Effector CD8-positive, alpha-beta T cell (primary cell): Measurements from ENCODE around the gene ST3GAL6.

Source experiments
- DNase-seq: peaks from one replicate; lab custom pipeline; 2025; lab: John Stamatoyannopoulos, UW
- total RNA-seq, 4 experiments: gene quantifications; one replicate each; lab custom pipeline; 2026; lab: John Stamatoyannopoulos, UW

The ST3GAL6 gene, protein sequence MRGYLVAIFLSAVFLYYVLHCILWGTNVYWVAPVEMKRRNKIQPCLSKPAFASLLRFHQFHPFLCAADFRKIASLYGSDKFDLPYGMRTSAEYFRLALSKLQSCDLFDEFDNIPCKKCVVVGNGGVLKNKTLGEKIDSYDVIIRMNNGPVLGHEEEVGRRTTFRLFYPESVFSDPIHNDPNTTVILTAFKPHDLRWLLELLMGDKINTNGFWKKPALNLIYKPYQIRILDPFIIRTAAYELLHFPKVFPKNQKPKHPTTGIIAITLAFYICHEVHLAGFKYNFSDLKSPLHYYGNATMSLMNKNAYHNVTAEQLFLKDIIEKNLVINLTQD
- total RNA-seq = 0 reads per million in 4 experiments

DNA sequence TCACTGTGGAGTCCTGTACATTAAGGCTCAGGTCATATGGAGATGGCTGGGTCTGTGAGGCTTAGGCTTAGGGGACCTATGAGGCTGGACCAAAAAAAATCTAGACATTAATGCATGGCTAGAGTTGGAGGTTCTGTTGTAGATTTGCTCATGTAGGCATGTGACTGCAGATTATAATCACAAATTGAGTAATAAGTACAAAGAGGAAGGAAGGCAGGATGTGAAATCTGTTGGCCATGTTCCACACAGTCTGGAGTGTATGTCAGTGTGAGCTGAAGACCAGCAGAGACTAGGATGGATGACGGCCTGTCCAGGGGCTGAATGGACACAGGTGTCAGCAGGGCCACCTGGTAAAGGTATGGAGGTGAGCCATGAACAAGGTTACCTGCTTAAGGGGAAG is at the start of gene ST3GAL6:
Gene ST3GAL6, plus strand, starts transcription at position 265 of the 400 bp plus-strand sequence. CDS start 5,101 bp downstream, outside the sequence.
- no peak for DNase-seq

DNA sequence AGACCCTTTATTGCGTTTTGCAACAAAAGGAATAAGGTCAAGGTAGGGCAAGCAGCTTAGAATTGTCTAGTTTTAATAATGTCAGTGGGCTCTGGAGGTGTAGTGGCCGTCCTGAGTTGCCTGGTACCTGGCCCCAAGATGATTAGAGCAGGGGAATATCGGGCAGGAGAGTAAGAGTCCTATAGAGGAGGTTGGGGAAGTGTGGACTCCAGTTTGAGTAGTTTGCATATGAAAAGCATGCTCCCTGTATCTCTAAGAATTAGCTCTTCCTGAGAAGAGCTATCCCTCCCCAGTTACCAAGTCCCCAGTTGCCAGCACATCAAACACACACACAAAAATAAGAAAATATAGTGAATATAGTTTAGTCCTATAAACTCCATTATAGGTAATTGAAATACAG is 49.2 kb upstream of the ST3GAL6 start:
- no peak for DNase-seq

DNA sequence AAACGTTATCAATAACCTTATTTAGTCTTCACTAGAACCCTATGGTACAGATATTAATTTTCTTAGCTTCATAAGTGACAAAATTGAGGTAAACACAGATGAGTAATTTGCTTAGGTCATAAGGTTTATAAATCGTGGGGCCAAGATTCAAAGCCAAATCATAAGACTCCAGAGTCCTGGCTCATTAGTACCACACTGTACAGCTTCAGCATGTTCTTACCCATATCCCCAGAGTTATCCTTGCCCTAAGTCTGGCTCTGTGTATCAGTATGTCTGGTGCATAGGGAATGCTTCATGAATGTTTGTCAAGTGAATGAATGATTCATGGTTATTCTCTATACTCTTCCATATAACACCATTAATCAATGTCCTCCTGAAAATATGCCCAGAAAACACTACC is 45.6 kb upstream of the ST3GAL6 start:
- DNase-seq = no peak

DNA sequence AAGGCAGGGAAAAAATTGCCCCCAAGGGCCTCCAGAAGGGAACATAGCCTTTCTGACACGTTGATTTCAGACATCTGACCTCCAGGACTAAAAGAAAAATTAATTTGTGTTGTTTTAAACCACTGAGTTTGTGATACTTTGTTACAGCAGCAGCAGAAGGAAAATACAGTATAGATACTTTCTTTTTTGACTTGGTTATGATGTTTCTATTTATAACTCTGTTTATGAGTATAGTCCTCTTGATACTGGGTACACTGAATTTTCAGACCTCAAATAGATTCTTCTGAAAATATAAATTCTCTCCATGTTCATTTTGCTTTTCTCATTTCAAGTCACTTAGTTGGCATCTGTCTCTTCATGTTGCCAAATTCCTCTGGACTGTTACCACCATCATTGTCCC is 44.4 kb upstream of the ST3GAL6 start:
- no peak for DNase-seq

DNA sequence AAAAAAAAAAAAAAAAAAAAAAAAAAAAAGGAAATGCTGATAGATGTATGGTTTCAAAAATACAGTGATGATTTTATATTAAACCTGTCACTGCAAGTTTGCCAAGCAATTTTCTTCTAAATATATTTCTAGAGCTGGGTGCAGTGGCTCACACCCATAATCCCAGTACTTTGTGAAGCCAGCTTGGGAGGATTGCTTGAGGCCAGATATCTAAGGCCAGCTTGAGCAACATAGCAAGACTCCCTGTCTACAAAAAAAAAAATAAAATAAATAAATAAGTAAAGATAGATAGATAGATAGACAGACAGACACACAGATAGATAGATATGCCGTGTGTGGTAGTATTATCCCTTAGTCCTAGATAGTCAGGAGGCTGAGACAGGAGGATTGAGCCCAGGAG is 41.4 kb upstream of the ST3GAL6 start:
- DNase-seq = no peak

DNA sequence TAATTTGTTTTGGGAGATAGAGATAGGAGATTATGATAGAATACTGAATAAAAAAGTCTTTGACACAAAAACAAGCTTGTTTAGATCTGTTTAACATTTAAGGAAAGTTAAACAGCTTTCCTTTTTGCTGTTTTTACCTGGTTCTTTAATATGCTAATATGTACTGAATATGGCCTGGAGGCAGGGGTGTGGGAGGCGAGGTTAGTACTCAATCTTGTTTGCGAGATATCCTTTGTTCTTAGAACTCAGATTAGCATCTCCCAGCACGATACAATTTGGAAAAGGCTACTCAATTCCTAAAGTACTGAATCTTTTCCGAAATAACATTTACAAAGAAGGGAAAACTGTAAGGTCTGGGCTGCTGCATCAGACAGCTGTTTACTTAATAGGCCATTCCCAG is 40.8 kb upstream of the ST3GAL6 start:
- no peak for DNase-seq

DNA sequence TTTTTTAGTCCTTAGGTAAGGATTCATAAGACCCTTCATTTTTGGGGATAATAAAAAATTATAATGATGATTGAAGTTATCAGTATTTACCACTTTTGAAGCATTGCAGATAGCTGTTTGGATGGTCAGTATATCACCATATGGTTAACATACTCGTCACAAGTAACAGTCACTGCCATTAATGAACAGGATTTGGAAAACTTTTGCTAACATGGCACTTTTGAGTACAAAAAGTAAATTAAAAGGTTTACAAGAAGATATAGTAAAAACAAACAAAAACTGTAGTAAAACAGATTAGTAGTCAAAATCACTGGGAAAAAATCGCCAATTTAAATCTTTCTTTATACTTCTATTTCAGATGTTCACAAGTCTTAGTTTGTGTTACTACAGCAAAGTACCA is 37.8 kb upstream of the ST3GAL6 start:
- DNase-seq = no peak

DNA sequence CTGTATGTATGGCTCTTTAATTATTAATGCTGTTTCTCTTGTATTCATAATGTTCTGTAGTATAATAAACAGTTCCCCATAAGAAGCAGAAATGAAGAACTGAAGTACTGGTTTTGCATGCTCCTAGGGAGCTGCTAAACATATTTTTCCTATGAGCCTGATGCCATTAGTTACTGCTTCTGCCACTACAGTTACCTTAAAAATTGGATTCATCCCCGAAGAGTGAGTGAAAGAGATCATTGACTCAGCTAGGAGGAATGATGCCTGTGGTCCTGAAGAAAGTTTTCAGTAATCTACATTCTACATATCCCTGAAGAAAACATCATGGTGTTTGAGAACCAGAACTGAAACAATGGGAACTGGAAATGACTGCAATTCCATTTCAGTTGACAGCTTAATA is 37.1 kb upstream of the ST3GAL6 start:
- DNase-seq = no peak

DNA sequence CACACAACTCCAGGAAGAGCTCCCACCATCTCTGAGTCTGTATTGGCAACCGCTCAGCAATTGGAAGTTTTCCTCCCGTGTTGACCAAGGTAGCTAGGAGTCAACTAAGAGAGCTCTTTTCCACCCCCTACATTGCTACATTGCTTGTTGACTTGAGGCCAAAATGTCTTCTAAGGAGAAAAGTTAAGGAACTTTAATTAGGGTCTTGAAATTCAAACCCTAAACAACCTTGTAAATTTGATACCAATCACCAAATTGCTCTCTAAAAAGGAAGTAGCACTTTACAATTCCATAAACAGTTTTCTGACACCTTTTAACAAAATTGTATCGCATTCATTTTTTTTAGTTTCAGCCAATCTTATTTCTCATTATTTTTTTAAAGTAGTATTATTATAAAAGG is 35.5 kb upstream of the ST3GAL6 start:
- DNase-seq = no peak

DNA sequence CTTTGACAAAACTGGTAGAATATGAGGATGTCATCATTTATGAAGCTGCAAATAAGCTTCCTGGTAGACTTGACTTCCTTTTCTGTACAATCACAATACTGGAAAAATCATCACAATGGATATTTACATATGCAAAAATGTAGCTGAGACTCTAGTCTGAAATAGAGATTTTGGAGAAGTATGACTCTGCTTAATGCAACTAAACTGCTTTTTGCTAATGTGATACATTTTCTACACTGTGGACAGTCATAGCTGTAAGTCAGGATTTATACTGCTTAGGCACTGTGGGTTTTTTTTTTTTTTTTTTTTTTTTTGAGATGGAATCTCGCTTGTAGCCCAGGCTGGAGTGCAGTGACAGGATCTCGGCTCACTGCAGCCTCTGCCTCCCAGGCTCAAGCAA is 34.5 kb upstream of the ST3GAL6 start:
- DNase-seq = no peak

DNA sequence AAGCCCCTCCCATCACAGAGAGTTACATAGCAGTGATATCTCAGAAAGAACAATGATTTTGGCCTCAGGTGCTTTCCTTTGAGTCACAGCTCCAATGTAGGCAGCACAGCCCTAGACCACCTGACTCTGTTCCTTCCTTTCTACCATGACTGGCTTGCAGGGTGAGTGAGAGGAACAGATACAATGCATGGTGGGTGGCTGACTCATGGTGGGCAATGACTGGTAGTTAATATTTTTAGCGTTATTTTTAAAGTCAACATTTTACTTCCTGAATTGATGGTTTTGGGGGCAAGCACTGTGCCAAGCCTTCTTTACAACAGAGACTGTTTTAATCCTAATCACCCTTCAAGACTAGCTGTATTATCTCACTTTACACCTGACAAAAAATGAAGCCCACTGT is 32.8 kb upstream of the ST3GAL6 start:
- DNase-seq = no peak

DNA sequence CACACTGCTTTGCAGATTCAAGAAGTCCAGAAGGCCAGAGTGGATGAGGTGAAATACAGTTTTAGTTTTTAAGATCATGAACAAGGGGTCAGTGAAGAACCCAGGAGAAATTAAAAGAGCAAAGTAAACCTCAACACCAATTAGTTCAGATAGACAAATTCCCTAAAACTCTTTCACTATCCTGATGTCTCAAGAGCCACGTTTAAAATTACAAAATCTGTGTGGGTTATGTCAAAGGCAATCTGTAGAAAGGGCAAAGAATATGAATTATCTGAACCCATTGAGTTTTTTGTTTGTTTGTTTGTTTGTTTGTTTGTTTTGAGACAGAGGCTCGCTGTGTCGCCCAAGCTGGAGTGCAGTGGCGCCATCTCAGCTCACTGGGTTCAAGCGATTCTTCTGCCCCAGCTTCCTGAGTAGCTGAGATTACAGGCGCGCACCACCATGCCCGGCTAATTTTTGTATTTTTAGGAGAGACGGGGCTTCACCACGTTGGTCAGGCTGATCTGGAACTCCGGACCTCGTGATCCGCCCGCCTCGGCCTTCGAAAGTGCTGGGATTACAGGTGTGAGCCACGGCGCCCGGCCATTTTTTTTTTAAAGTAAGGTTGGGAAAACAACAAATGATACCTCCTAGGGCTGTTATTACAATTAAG is 32.1 kb upstream of the ST3GAL6 start:
- no peak for DNase-seq

DNA sequence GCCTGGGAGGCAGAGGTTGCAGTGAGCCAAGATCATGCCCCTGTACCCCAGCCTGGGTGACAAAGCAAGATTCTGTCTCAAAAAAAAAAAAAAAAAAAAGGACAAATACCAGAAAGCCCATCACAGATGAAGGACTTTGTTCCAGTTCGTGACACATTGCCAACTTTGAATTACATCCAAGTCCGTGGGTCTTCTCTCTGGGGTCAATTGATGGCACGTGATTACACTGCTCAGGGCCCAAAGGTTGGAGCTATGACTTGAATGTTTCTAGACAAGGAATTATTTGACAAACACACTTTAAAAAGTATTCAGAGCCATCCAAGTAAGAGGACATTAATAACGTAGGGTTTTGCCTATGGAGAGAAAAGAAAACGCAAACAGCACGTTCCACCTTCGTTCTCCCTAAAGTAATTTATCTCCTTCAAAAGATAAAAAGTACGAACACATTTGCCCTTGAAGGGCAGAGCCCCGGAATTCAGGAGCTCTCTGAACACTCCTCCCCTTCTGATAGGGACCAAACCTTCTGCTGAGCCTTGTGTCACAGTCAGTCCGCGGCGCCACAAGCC is 31.3 kb upstream of the ST3GAL6 start:
- no peak for DNase-seq

DNA sequence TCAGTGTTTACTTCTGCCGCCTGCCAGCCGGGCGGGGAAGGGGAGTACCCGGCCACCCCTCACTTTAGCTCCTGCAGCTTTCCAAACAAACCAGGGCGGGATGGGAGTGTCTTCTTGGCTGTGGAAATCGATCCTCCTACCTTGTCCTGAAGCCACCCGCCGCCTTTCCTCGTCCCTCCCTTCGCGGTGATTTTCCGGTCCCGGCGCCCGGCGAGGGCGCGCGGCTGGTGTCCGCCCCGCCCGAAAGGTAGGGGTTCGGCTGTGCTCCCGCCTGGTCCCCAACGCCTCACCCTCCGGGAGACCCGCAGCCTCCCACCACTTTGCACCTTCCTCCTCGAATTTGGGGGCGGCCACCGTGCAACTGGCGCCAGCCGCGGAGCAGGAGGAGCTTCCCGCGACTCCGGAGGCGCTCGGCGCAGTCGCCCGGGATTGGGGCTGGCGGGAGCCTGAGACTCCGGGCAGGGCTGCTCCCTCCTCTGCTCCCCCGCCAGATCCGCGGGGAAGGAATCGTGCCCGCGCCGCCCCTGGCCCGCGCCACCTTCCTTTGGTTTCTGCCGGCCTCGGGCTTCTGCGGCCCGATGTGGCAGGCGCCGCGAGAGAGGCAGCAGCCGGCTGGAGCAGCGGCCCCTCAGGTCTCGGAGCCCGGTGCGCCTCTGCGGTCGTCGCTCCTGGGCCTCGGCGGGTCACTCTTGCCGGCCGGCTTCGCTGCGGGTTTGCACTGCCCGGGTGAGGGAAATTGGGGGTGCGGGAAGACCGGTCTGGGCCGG is 30.7 kb upstream of the ST3GAL6 start:
- no peak for DNase-seq

DNA sequence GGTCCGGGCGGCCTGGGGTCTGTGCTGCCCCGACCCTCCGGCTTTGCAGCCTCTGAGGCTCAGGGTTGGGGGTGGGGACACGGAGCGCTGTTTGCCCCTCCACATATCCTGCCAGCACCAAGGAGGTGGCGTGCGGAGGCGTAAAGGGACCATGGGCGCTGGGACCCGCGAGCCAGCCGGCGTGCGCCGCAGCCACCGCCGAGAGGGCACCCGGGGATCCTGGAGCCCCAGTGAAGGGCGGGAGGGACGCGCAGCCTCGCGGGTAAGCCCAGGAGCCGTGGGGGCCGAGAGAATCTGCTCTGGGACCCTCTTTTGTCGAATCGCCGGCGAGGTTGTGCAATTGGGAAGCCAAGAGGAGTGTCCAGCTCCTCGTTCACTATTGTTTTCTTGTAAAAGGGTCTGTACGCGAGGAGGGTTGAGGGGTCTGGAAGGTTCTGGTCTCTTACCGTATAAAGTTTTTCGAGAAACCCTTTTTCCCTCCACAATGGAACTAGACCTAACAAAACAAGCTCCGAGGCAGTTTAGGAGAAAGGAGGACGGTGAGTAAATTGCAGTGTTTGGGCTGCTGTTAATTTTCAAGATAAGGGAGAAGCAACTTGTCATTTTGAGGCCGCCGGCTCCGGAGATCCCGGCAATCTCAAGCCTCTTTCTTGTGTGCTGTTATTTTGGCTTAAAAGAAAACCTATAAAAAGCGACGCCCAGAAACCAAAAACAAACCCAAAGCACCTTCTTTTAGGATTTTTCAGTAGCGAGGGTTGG is 29.9 kb upstream of the ST3GAL6 start:
- DNase-seq = no peak

DNA sequence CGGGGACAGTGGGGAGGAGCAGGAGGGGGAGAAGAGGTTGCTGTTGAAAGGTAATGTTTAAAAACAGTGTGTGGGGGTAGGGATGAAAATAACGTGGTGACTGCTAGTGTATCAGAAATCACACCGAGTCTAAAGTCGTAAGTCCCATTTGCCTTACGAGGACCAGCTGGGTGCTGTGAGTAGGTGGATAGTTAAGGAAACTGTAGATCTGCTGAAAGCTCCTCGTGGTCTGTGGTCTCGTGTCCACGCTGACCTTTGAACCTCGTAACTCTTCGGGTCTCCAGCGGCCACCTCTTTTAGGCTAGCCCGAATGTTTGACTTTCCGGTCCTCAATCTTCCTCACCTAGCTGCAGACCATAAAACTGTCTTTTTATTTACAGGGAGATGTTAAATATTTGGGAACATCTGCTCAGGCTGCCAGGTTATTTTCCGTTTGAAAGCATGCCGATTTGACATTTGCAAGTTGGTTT is 29.3 kb upstream of the ST3GAL6 start:
- DNase-seq = no peak

DNA sequence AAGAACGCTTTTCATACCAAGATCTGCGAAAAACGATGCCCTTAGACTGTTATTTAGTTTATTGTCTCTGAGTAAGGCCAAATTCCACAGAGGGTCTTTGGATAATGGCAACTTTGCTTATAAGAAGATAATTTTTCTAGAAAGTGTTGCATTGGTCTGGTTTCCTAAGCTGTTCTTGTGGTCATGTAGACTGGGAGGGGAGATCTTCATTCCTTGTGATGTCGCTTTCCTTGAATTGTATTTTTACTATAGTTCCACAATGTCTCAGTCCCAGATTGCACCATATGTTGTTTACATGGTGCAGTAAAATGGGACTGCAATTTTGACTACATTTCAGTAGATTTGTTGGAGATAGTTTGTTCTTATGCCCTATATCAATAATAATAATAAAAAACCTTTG is 28.8 kb upstream of the ST3GAL6 start:
- DNase-seq = no peak

DNA sequence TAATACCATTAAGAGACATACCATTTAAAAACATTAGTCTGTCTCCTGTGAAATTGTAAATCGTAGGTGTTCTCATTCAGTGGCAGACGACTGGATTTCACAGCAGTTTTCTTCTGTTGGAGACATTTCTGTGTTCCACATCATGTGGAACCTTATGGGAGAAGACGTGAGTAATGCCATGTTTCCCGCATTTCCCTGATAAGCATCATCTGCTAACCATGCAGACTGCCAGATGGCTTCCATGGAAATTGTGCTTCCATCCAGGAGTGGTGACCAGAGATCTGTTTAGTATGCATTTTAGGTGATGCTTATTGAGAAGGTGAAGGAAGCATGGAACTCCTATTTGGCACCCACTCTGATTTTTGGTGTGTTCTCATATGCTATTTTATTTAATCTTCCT is 28.4 kb upstream of the ST3GAL6 start:
- no peak for DNase-seq

DNA sequence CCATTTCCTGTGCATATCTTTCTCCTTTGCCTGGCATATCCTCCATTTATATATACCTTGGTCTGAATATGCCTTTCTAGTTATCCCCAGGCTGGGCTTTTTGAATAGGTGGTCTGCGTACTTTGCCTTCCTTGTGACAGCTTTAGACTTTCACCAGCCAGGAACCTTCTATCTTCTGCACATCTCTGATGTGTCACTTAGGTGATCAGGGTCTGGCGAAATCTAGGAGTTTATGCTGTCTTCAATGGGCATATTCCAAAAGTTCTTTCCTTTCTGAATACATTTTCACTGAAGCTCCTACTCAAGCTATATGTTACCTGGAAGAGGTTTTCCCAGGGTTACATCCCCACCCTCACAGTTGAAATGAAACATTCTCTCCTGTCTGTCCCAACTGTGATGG is 27.8 kb upstream of the ST3GAL6 start:
- DNase-seq = no peak

DNA sequence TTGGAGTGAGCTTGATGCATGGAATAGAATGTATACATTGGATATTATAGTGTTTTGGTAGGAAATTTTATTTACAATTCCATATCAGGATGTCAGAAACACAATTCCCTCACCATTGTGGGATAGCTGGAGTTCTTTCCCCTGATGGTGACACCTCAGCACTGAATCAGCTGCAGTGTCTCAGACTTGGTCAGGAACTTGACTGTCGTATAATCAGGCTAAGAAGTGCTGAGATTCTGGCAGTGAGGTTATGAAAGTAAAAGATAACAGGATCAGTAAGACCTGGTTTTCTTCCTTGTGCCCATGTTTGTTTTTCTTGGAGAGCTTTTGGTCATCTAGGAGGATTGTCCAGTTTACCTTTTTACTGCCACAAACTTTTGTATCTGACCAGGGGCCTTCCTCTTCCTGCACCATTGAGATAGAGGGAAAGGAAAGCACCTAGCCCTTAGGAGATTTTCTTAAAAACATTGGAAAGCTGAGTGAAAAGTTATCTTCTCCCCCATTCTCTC is 27.3 kb upstream of the ST3GAL6 start:
- no peak for DNase-seq

DNA sequence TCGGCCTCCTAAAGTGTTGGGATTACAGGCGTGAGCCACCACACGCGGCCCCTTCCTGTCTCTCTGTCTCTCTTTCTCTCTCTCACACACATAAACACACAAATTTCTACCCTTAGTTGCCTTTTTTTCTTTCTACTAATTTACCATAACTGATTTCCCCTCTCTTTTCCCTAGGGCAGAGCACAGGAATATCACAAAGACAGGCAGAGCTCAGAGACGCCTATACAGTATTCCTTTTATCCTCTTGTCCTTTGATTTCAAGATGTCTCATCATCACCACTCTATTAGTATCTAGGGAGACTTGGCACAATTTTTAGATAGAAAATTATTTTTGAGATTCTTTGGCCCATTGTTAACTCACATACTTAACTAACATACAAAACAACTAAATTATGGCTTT is 25.8 kb upstream of the ST3GAL6 start:
- no peak for DNase-seq

DNA sequence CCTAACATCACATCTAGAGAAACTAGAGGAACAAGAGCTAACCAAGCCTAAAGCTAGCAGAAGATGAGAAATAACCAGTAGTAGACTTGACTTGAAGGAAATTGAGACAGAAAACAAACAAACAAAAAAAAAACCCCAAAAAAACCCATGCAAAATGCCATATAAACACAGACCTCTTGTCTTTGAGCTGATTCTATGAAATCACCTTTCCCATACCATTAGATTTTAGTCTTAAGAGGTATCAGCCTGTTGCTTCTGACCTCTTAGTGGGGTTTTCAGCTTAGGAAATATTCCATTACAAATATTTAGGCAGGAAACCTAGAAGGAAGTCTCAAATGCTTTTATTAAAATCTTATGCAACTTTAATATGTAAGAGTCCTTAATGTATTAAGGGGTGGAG is 23.9 kb upstream of the ST3GAL6 start:
- no peak for DNase-seq
